Panc1 (cell line): Measurements from ENCODE around the gene RD3L. TPM values are rescaled to one million over a fixed set of nuclear protein-coding genes. Genes with fewer than 3 reads are reported as not detected.

Source experiments
- ATAC-seq: fragments of 200-7000 bp; cut with Tn5 transposase; 2 replicates; pipeline ENCODE4 v1.9.1; 2020; ENCODE audit warnings: mild to moderate bottlenecking, moderate library complexity
- BruUV-seq: library from RNA; stranded (reverse); fragments of 400-500 nt; replicated peaks from 2 replicates; lab custom pipeline; 2021; lab: Mats Ljungman, UMichigan
- CTCF ChIA-PET: fragments of 300-600 bp; sonication (Branson Sonifier 250); formaldehyde crosslinking; loops from one replicate; lab custom pipeline; 2022; ENCODE audit warnings: antibody characterized with exemption; lab: Charles Lee
- POLR2A ChIA-PET: fragments of 300-600 bp; sonication (Branson Sonifier 250); formaldehyde crosslinking; loops from one replicate; lab custom pipeline; 2022; ENCODE audit warnings: antibody characterized with exemption; lab: Charles Lee
- DNase-seq: peaks from one replicate; pipeline ENCODE4 v3.0.0-alpha.2; 2010; ENCODE audit warnings: low read depth, low spot score
- H3K27ac ChIP-seq: 2 replicates; pipeline ENCODE4 v1.5.1; 2011; ENCODE audit warnings: mild to moderate bottlenecking, low read length, inconsistent platforms
- H3K27me3 ChIP-seq: fragments of 200-500 bp; sonication (Bioruptor generic); 2 replicates; pipeline ENCODE4 v1.6.0; 2014; ENCODE audit warnings: low read length, inconsistent platforms; ENCODE audit not compliant: control insufficient read depth, insufficient read depth
- H3K36me3 ChIP-seq: fragments of 200-500 bp; sonication (Bioruptor generic); 2 replicates; pipeline ENCODE4 v1.5.1; 2014; ENCODE audit warnings: inconsistent platforms, mild to moderate bottlenecking, low read length, moderate library complexity; ENCODE audit not compliant: control insufficient read depth, insufficient read depth
- H3K4me1 ChIP-seq: 2 replicates; pipeline ENCODE4 v1.5.1; 2011; ENCODE audit warnings: inconsistent platforms, mild to moderate bottlenecking, low read length, moderate library complexity; ENCODE audit not compliant: control insufficient read depth, insufficient read depth
- H3K4me3 ChIP-seq, 2 experiments: 2 replicates each; pipeline ENCODE4 v1.5.1; 2011 to 2012; ENCODE audit warnings: low read depth in 2 of 2, low read length in 2 of 2, mild to moderate bottlenecking in 2 of 2, inconsistent platforms in 1 of 2, moderate library complexity in 1 of 2
- H3K9me3 ChIP-seq: fragments of 200-500 bp; sonication (Bioruptor generic); 2 replicates; pipeline ENCODE4 v1.5.1; 2014; ENCODE audit warnings: low read depth, mild to moderate bottlenecking, inconsistent platforms, low read length, moderate library complexity; ENCODE audit not compliant: control insufficient read depth, insufficient read depth
- POLR2AphosphoS5 ChIP-seq: IDR thresholded peaks from 2 replicates; pipeline ENCODE4 v1.6.1; 2012; ENCODE audit warnings: mild to moderate bottlenecking, low read depth, low read length, moderate library complexity
- SIN3A ChIP-seq: IDR thresholded peaks from 2 replicates; pipeline ENCODE4 v1.6.1; 2012; ENCODE audit warnings: low read depth, mild to moderate bottlenecking, low read length, moderate library complexity, borderline replicate concordance; ENCODE audit not compliant: insufficient read depth
- TCF7L2 ChIP-seq: IDR thresholded peaks from 2 replicates; pipeline ENCODE4 v1.6.1; 2011; ENCODE audit warnings: mild to moderate bottlenecking, low read depth, low read length, inconsistent platforms
- in situ Hi-C: cut with HindIII; loops from 2 replicates; pipeline ENCODE4 v1.10.0; 2016; ENCODE audit warnings: low sequenced_read_pairs, low pct_unique_long_range_greater_than_20kb
- intact Hi-C: fragments of 100-400 bp; cut with micrococcal nuclease; formaldehyde crosslinking; loops from one replicate; pipeline ENCODE4 v1.10.0; 2022; ENCODE audit not compliant: unreplicated experiment
- total RNA-seq: library from RNA; stranded (reverse); gene quantifications from one replicate; pipeline ENCODE4 v1.2.1, GENCODE V29; 2021; ENCODE audit not compliant: unreplicated experiment
- TF ChIP-seq, protein P1 (sequence below), 2 experiments: IDR thresholded peaks; 2 replicates each; pipeline ENCODE4 v1.6.1; 2011 to 2012; ENCODE audit warnings: low read depth in 2 of 2, control low read depth in 1 of 2, low read length in 1 of 2, mild to moderate bottlenecking in 1 of 2, moderate library complexity in 1 of 2; ENCODE audit not compliant: insufficient read depth in 1 of 2
- TF ChIP-seq, protein P2 (sequence below): fragments of 450-650 bp; IDR thresholded peaks from 2 replicates; pipeline ENCODE4 v1.5.1; 2017; ENCODE audit warnings: mild to moderate bottlenecking

Gene RD3L
- total RNA-seq, 1 experiment from 2014 or later = not detected

DNA sequence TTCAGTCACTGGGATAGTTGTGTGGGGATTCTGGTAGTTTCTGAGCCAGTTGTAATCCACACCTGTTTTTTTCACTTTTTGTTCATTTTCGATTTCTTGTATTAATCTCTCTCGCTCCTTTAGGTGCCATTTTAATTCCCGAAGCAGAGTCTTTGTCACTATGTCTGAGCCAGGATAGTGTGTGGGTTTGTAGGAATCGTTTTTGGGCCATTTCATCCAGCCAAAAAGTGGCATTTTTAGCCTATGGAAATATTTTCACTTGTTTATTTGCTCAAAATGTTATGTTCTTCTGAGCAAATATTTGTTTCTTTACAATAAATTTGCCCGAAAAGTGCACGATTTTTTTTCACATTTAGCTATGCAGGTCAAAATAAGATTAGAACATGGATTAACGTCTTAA is 867 bp downstream of the RD3L start:
- DNase-seq (no peak), ATAC-seq (no peak)
- no TSS peak for BruUV-seq
- no peak overlapping the region for H3K4me3 ChIP-seq
- intact Hi-C loops (no loop called here), in situ Hi-C loops (no loop called here)
- POLR2A ChIA-PET = no interaction called here
- H3K27ac ChIP-seq = no peak overlapping the region
- H3K27me3 ChIP-seq = peaks cover 12% of the 10 kb centered on the region
- TF ChIP-seq, protein P1, sequence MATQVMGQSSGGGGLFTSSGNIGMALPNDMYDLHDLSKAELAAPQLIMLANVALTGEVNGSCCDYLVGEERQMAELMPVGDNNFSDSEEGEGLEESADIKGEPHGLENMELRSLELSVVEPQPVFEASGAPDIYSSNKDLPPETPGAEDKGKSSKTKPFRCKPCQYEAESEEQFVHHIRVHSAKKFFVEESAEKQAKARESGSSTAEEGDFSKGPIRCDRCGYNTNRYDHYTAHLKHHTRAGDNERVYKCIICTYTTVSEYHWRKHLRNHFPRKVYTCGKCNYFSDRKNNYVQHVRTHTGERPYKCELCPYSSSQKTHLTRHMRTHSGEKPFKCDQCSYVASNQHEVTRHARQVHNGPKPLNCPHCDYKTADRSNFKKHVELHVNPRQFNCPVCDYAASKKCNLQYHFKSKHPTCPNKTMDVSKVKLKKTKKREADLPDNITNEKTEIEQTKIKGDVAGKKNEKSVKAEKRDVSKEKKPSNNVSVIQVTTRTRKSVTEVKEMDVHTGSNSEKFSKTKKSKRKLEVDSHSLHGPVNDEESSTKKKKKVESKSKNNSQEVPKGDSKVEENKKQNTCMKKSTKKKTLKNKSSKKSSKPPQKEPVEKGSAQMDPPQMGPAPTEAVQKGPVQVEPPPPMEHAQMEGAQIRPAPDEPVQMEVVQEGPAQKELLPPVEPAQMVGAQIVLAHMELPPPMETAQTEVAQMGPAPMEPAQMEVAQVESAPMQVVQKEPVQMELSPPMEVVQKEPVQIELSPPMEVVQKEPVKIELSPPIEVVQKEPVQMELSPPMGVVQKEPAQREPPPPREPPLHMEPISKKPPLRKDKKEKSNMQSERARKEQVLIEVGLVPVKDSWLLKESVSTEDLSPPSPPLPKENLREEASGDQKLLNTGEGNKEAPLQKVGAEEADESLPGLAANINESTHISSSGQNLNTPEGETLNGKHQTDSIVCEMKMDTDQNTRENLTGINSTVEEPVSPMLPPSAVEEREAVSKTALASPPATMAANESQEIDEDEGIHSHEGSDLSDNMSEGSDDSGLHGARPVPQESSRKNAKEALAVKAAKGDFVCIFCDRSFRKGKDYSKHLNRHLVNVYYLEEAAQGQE (IDR thresholded peaks at IDR 0.05; ENCODE audit: insufficient read depth in 1 of 2, low read depth in 2 of 2, low read length in 1 of 2) = no peak
- no peak for TF ChIP-seq SIN3A
- TF ChIP-seq, protein P2, sequence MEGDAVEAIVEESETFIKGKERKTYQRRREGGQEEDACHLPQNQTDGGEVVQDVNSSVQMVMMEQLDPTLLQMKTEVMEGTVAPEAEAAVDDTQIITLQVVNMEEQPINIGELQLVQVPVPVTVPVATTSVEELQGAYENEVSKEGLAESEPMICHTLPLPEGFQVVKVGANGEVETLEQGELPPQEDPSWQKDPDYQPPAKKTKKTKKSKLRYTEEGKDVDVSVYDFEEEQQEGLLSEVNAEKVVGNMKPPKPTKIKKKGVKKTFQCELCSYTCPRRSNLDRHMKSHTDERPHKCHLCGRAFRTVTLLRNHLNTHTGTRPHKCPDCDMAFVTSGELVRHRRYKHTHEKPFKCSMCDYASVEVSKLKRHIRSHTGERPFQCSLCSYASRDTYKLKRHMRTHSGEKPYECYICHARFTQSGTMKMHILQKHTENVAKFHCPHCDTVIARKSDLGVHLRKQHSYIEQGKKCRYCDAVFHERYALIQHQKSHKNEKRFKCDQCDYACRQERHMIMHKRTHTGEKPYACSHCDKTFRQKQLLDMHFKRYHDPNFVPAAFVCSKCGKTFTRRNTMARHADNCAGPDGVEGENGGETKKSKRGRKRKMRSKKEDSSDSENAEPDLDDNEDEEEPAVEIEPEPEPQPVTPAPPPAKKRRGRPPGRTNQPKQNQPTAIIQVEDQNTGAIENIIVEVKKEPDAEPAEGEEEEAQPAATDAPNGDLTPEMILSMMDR = no peak
- TF ChIP-seq POLR2AphosphoS5 = no peak
- TF ChIP-seq TCF7L2 = no peak
- H3K36me3 ChIP-seq = no peaks in the 10 kb centered on the region
- H3K4me1 ChIP-seq = no peaks in the 10 kb centered on the region
- H3K9me3 ChIP-seq = peaks cover under 1% of the 10 kb centered on the region; the same call in 1 of the 2 replicates
- CTCF ChIA-PET = interaction anchor here (0.6 kb wide), 1 partner anchor 136 kb away, joined by 3 read pairs; no protein-coding TSS in a partner anchor

DNA sequence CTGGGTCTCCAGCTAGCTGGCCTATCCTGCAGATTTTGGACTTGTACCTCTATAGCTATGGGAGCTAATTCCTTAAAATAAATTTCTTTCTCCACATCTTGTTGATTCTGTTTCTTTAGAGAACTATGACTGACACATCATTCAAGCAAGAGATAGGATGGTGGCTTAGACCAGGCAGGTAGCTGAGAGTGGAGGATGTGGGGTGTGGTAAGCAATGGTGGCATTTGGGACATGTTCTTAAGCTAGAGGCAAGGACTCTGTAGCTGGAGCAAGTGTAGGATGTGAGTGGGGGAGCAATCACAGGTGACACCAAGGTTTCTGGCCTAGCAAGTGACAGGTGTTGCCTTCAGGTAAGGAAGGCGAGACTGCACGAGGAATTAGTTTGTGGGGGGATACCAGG is 7.2 kb downstream of the RD3L start:
- BruUV-seq = no TSS peak
- Histone ChIP-seq H3K27ac (no peak overlapping the region), H3K4me3 (no peak overlapping the region), H3K36me3 (no peaks in the 10 kb centered on the region), H3K9me3 (no peaks in the 10 kb centered on the region), H3K4me1 (no peaks in the 10 kb centered on the region), H3K27me3 (no peaks in the 10 kb centered on the region; the same call in 1 of the 2 replicates)
- in situ Hi-C loops (no loop called here), intact Hi-C loops (no loop called here)
- ChIA-PET POLR2A (no interaction called here), CTCF (no interaction called here)
- TF ChIP-seq SIN3A (no peak), POLR2AphosphoS5 (no peak), TCF7L2 (no peak)
- TF ChIP-seq, protein P1 (IDR thresholded peaks at IDR 0.05; ENCODE audit: insufficient read depth in 1 of 2, low read depth in 2 of 2, low read length in 1 of 2) = no peak
- TF ChIP-seq, protein P2 = no peak
- DNase-seq (no peak), ATAC-seq (no peak)
